ENCODE measurements around the gene RNF34.

- TF ChIP-seq CTCF (conservative IDR thresholded peaks at IDR 0.05; ENCODE audit: low read length) (no peak), EZH2phosphoT487 (IDR thresholded peaks at IDR 0.05; ENCODE audit: borderline replicate concordance, low read depth, low read length) (no peak)
These were observed 11.4 kb upstream of the RNF34 start for GRCh38 chr12:121388421-121388981.

Data from OCI-LY7 (cell line).